ENCODE data around the gene CDC42BPB. TPM values are rescaled to one million over a fixed set of nuclear protein-coding genes. Genes with fewer than 3 reads are reported as not detected.

The CDC42BPB gene
- total and polyA plus RNA-seq, 12 donors, result 29.6 to 83.6 (median 69.3) TPM

- peaks cover 0 to 94% (median 26%) of the 10 kb centered on the region in 9 donors for H3K36me3 ChIP-seq
- no peak for ATAC-seq
- H3K27me3 ChIP-seq, result no peaks in the 10 kb centered on the region
- DNase-seq, result no peak
- H3K4me3 ChIP-seq, result no peak overlapping the region
- intact Hi-C loops (cut with DNase I), result no loop called here
- WGBS, 2 donors, result 96 to 97% methylated on average over 8 of the region's 8 CpGs
- no peaks in the 10 kb centered on the region for H3K9me3 ChIP-seq
- peaks cover 0 to 44% (median 21%) of the 10 kb centered on the region in 9 donors for H3K4me1 ChIP-seq
- H3K27ac ChIP-seq, result no peak overlapping the region
- TF ChIP-seq, protein P1, sequence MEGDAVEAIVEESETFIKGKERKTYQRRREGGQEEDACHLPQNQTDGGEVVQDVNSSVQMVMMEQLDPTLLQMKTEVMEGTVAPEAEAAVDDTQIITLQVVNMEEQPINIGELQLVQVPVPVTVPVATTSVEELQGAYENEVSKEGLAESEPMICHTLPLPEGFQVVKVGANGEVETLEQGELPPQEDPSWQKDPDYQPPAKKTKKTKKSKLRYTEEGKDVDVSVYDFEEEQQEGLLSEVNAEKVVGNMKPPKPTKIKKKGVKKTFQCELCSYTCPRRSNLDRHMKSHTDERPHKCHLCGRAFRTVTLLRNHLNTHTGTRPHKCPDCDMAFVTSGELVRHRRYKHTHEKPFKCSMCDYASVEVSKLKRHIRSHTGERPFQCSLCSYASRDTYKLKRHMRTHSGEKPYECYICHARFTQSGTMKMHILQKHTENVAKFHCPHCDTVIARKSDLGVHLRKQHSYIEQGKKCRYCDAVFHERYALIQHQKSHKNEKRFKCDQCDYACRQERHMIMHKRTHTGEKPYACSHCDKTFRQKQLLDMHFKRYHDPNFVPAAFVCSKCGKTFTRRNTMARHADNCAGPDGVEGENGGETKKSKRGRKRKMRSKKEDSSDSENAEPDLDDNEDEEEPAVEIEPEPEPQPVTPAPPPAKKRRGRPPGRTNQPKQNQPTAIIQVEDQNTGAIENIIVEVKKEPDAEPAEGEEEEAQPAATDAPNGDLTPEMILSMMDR (IDR thresholded peaks at IDR 0.05), result no peak
These were observed 51.2 kb downstream of the CDC42BPB start for GRCh38 chr14:103006106-103006505.

DNA sequence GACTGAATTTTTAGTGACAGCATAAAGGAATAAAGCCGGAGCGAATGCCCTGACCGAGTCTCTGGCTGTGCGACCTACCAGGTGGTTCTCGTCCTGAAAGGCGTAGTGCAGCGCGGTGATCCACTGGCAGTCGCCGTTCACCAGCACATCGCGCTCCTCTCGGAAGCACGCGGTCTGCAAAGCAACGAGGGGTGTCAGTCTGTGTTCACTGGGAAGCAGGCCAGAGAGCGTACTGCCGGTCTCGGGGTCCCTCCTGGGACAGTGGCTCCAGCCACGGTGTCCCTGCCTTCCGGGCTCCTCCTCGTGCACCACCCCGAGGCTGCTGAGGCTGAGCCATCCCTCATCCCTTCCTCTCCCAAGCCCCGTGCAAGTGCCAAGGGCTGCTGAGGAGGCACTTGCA is 53.5 kb downstream of the CDC42BPB start:
- Histone ChIP-seq H3K9me3 (no peaks in the 10 kb centered on the region), H3K27ac (no peak overlapping the region), H3K36me3 (peaks cover 0 to 94% (median 39%) of the 10 kb centered on the region in 9 donors), H3K27me3 (no peaks in the 10 kb centered on the region), H3K4me1 (peaks cover 0 to 33% (median 14%) of the 10 kb centered on the region in 9 donors), H3K4me3 (no peak overlapping the region)
- TF ChIP-seq, protein P1 (IDR thresholded peaks at IDR 0.05), result no peak
- ATAC-seq (no peak), DNase-seq (no peak)
- intact Hi-C loops (cut with DNase I), result no loop called here
- 77 to 85% methylated on average over 24 of the region's 24 CpGs for WGBS, 2 donors

DNA sequence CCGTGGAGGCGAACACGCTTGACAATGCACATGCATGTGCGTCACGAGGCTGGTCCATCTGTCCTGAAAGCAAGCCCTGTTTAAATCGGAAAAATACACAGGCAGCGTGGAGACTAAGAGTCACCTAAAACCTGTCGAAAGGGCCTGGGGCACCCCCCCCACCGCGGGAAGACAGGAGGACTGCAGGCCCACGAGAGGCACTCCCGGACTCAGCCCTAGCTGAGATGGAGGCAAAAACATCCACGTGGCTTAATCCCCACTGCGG is 54.1 kb downstream of the CDC42BPB start:
- Histone ChIP-seq H3K27ac (no peak overlapping the region), H3K27me3 (no peaks in the 10 kb centered on the region), H3K36me3 (peaks cover 0 to 94% (median 39%) of the 10 kb centered on the region in 9 donors), H3K4me1 (peaks cover 0 to 27% (median 8%) of the 10 kb centered on the region in 9 donors), H3K4me3 (no peak overlapping the region), H3K9me3 (no peaks in the 10 kb centered on the region)
- TF ChIP-seq, protein P1 (IDR thresholded peaks at IDR 0.05), result no peak
- intact Hi-C loops (cut with DNase I), result no loop called here
- WGBS, 2 donors, result 92 to 93% methylated on average over 14 of the region's 14 CpGs
- DNase-seq (no peak), ATAC-seq (no peak)

DNA sequence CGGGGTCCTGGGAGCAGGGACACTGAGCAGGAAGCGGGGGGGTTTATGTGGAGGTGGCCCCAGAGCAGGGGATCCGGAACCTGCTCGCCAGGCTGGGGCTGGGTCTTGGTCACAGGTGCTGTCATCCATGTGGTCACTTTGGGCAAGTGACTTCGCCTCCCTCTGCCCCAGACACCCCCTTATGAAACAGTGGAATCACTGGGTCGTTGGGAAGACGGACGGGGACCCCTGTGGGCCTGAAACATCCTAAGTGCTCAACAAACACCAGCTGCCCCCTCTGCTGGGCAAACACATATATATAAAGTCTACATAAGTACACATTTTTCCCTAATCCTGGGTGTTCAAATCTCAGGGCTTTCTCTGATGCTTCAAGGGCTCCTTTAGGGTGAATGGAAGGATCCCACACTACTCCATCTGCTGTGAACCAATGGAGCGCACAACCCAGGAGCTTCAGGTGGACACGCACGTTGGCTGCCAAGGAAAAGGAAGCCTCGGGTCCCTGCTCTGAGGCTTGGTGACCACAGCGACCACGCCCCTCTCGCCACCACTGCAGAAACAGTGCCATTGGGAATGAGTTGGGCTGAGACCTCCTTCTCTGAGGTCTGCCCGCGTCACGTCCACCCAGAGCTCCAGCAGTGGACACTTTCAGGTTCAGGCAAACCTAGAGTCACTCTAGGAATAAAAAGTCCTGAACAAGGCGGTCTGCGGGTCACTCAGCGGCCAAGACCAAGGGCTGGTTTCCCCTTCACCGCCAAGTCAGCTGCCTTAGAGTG is 54.6 kb downstream of the CDC42BPB start:
- intact Hi-C loops (cut with DNase I), result no loop called here
- DNase-seq (no peak), ATAC-seq (no peak)
- no peaks in the 10 kb centered on the region for H3K27me3 ChIP-seq
- no peak overlapping the region for H3K27ac ChIP-seq
- H3K4me1 ChIP-seq, result peaks cover 0 to 22% (median 3%) of the 10 kb centered on the region in 9 donors
- 87 to 90% methylated on average over 22 of the region's 22 CpGs for WGBS, 2 donors
- TF ChIP-seq, protein P1 (IDR thresholded peaks at IDR 0.05), result no peak
- no peak overlapping the region for H3K4me3 ChIP-seq
- H3K36me3 ChIP-seq, result peaks cover 0 to 94% (median 43%) of the 10 kb centered on the region in 9 donors
- no peaks in the 10 kb centered on the region for H3K9me3 ChIP-seq
